RPMI7951 (cell line): ENCODE results near the gene SNAP29. TPM values are rescaled to one million over a fixed set of nuclear protein-coding genes. Genes with fewer than 3 reads are reported as not detected.
"Not testable (repeated sequence)": the region's sequence is repeated elsewhere in the genome, so short reads cannot be mapped to it uniquely, and the experiment has no call there.

Source experiments
- DNase-seq: peaks from one replicate; pipeline ENCODE4 v3.0.0-alpha.2; 2012; ENCODE audit warnings: low read depth
- total RNA-seq: library from RNA; depleted of rRNA; stranded (reverse); fragments of >200 nt; shearing (Covaris generic); gene quantifications from 2 replicates; pipeline ENCODE4 v1.2.3, GENCODE V29; 2014; rRNA removed

The SNAP29 gene
- total RNA-seq, result 9.2 and 13.1 TPM in 2 replicates

- peak; percentile 97 for DNase-seq
Measured at GRCh38 chr22:20858615-20859416, at the start of gene SNAP29, which contains the start of gene PI4KA. TSS of gene SNAP29 (plus strand) at chr22:20859007. CDS start at chr22:20859111, 104 bp downstream. TSS of gene PI4KA (minus strand) at chr22:20858811. CDS start at chr22:20858725, 86 bp downstream.

DNA sequence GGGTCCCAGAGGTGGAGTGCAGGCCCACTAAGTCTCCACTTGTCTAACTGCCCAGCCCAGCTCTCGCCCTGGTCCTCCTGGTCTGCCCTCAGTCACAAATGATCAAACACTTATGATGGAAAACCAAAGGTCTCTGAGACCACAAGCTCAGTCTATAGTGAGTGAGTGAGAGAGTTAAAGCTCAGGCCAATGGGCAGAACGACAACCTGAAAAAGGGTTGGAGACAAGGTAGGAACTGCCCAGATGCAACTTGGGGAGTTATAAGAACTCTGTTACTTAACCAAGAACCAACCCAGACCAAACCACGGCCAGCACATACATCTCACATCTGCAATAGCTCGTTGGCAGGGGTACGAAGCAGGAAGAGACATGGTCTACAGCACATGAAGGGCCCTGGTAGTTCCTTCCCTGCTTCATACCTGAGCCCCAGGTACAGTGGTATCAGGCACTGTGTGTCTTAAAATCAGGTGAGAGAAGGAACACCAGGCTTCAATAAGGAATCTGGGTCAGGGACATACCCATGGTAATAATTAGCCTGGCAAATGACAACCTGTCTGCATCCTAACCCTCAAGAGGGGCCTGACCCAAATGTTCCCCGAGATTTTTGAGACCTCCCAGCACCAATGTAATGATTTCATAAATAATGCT lies 49.1 kb upstream of the SNAP29 start:
- no peak for DNase-seq

DNA sequence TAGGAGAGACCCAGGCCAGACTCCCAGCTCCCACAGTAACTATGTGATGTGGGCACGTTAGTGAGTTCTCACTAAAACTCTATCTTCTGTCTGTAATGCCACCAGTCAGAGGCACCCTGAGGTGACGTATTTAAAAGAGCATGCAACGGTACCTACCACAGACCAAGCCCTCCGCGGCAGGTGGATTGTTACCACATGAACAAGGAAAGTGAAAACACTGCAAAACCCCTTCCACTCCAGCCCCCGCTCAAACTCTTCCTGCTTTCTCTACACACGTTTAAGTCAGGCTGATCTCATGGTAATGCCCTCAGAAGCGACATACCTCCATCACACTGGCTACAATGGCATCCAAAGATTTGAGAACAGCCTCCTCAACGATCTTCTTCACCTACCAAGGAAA lies 48.2 kb upstream of the SNAP29 start:
- no peak for DNase-seq

DNA sequence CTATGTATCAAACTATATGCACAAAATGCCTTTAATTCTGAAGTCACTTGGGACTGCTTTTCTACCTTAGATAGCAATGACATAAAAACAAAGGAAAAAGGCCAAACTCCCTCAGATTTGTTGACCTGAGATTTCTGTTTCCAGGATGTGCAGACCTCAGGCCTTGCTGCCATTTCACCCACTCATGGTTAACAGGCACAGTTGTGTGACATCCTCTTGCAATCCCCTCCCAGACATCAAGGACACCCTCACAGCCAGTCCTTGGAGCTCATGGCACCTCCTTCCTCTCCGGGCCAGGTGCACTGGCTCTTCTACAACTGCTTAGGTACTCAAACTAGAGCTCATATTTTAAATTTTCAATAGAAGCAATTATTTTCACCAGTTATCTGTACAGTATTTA lies 47.6 kb upstream of the SNAP29 start:
- DNase-seq, result no peak

DNA sequence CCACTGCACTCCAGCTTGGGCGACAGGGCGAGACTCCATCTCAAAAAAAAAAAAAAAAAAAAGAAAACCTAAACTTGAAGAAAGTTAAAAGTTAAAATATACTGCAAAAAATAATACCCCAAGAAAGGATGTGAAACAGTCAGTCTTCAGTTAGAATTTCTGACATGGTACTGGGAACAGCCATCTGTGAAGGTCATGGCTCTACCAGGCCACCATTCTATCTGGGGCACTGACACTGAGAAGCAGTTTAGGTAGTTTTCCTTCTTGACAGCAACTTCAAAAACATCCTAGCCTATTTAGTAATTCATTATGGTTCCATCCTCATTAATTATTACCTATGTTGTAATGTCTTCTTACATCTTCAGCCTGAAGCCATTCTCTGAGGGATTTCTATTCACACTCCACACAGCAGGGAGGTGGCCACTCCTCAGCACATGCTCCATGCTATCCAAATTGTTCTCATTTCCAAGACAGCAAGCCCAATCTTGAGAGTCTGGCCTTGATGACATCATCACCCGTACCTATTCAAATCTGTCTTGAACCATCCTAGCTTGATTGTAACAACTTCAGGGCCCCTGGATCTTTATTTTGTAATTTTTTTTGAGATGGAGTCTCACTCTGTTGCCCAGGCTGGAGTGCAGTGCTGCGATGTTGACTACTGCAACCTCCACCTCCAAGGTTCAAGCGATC lies 46.7 kb upstream of the SNAP29 start:
- DNase-seq, result no peak

DNA sequence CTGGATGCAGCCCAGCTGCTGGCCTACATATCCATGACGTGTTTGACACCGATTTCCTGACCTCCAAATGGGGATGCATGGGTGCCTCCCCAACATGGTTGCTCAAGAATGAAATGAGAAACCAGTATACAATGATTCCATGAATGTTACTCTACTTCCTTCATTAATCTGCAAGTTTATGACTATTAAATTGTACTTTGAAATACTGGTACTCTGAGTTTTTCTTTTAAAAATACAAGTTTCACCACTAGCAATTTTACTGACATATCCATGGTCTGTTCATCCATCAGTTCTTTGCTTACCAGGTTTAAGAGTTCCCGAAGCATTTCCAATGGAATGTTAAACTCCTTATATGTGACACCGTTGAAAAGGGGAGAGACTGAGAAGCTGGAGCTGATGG lies 45.8 kb upstream of the SNAP29 start:
- DNase-seq, result no peak

DNA sequence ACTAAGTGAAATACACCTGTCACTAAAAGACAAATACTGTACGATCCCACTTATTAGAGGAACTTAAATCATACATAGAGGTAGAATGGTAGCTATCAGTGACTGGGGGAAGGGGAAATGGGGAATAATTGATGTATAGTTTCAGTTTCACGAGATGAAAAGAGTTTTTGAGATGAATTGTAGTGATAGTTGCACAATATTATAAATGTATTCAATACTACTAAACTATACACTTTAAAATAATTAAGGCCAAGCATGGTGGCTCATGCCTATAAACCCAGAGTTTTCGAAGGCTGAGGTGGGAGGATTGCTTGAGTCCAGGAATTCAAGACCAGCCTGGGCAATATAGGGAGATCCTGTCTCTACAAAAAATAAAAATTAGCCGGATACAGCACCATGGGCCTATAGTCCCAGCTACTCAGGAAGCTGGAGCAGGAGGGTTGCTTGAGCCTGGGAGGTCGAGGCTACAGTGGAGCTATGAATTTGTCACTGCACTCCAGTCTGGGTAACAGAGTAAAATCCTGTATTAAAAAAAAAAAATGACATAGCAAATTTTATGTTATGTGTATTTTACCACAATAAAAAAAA lies 44.5 kb upstream of the SNAP29 start:
- DNase-seq, result no peak

DNA sequence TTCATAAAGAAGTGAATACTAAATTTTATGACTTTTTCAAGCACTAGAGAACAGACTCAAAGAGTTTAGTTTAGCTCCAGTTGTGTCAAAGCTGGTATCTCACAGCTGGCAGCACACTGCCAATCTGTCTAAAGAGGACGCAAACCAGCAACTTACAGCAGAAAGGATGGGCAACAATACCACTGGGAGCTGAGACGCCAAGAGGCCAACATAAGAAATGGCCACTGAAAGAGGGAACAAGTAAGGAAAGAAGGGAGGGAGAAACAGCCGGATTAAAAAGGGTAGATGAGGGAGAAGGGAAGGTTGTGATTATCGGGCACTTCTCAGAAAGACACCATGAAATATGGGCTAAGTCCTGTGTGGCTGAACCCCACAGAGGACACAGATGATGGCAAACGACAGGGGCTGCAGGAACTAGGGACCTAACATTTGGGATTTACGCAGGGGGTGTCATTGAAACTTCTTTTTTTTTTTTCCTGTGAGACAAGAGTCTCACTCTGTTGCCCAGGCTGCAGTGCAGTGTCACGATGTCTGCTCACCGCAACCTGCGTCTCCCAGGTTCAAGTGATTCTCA lies 43.2 kb upstream of the SNAP29 start:
- no peak for DNase-seq

DNA sequence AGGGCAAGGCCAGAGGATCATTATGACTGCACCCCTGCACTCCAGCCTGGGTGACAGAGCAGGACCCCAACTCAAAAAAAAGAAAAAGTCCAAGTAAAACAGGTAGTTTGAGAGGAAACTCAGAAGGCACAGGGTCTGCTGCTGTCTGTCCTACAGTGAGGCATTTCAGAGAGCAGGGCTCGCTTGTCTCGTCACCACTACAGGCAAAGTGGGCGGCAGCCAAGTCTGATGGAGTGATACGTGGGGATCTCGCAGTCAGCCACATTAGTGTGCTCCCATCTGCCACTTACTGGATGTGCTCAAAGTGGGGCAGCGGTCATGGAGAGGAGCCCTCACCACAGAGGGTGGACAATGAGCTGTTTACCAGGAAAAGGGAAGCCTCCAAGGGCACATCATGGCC lies 42.2 kb upstream of the SNAP29 start:
- DNase-seq, result no peak

DNA sequence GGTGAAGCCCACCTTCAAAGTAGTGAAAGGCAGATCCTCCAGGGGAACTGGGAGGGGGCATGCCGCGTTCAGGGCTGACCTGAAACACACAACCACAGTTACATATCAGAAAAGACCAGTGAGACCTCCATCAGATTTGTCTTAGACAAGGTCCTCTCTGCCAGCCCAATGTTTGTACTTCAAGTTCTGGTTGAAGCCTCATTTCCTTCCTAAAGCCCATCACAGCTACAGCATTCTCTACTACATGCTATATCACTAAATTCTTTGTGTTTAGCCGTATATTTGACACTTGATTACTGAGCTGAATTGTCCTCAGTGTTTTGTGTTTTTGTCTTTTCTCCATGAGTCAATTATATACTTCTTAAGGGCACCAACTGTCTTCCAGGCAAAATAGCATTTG lies 40.3 kb upstream of the SNAP29 start:
- no peak for DNase-seq

DNA sequence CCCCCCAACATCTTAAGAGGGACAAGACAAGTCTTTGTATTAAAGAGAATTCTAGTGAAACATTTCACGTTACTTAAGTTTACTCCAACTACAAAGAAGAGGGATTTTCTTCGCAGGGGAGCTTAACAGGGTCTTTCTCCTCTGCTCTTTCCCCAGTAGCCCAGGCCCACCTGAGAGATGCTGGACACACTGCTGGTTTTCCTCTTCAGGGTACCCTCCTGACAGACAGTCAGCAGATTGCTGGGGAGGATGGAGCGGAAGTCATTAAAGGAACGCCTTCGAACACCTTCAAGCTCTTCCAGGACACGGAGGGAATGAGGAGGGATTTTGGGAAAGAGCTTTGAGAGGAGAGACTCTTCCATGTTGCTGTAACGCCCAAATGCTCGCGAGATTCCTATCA lies 39.3 kb upstream of the SNAP29 start:
- DNase-seq, result no peak

DNA sequence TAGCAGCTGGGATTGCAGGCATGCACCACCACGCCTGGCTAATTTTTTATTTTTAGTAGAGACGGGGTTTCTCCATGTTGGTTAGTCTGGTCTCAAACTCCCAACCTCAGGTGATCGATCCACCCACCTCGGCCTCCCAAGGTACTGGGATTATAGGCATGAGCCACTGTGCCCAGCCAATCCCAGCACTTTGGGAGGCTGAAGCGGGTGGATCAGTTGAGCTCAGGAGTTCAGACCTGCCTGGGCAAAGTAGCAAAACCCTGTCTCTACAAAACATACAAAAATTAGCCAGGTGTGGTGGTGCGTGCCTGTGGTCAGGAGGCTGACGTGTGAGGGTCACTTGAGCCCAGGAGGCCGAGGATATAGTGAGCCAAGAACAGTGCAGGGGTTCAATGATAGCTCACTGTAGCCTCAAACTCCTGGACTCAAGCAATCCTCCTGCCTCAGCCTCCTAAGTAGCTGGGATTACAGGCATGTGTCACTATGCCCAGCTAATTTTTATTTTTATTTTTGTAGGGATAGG lies 37.0 kb upstream of the SNAP29 start:
- DNase-seq, result not testable (repeated sequence)

DNA sequence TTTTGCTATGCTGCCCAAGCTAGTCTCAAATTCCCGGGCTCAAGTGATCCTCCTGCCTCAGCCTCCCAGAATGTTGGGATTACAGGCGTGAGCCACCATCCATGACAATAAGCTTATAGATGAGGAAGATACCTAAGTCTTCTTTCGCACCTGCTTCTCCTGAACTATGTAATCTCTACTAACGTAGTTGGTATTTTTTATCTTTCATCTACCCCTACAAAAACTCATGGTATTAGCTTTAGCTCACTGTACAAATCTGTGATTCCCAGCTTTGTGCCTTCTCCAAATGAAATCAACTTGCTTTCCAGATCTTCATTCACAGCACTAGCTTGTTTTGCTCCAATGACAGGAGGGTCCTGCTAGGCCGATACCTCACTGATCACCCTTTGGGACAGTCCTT lies 36.6 kb upstream of the SNAP29 start:
- no peak for DNase-seq

DNA sequence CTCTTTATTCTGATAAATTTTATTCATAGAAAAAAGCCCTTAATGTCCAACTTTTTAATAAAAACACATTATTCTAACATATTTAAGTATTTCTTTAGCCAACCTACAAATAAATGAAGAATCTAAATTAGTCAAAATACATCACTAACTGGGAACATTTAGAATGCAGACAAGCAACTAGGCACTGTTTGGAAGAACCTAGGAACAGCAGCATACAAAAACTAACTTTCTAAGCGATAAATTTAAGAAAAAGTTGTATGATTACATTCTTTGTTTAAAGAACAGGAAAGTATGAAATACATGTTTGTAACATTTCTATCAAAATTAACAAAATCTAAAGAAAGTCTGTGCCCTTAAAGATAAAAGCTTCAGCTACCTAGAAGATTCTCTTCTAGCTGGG lies 35.5 kb upstream of the SNAP29 start:
- DNase-seq, result no peak

GRCh38 chr22:20825216-20825615 lies 33.6 kb upstream of the SNAP29 start:
- DNase-seq, result not testable (repeated sequence)

DNA sequence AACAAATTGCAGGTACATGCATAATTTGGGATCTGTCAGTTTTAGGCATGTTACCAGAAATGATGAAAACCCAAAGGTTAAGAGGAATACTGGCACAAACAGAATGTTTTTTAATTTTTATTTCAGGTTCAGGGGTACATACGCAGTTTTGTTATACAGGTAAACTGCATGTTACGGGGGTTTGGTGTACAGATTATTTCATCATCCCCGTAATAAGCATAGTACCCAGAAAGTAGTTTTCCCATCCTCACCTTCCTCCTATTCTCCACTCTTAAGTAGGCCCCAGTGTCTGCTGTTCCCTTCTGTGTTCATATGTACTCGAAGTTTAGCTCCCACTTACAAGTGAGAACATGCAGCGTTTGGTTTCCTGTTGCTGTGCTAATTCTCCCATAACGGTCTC lies 33.2 kb upstream of the SNAP29 start:
- DNase-seq, result no peak

- not testable (repeated sequence) for DNase-seq
Measured at GRCh38 chr22:20826373-20827152, 32.2 kb upstream of the SNAP29 start.

DNA sequence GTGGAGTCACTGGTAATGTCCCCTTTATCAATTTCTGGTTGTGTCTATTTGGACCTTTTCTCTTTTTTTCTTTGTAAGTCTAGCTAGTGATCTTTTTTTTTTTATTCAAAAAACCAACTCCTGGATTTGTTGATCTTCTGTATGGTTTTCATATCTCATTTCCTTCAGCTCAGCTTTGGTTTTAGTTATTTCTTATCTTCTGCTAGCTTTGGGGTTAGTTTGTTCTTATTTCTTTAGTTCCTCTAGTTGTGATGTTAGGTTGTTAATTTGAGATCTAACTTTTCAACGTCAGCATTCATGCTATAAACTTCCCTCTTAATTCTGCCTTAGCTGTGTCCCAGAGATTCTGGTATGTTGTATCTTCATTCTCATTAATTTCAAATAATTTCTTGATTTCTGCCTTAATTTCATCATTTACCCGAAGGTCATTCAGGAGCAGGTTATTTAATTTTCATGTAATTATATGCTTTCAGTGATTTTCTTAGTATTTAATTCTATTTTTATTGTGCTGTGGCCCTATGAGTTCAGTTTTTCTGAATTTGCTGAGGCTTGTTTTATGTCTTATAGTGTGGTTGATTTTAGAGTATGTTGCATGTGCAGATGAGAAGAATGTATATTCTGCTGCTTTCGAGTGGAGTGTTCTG lies 29.2 kb upstream of the SNAP29 start:
- no peak for DNase-seq

GRCh38 chr22:20833225-20833665 lies 25.6 kb upstream of the SNAP29 start:
- no peak for DNase-seq

DNA sequence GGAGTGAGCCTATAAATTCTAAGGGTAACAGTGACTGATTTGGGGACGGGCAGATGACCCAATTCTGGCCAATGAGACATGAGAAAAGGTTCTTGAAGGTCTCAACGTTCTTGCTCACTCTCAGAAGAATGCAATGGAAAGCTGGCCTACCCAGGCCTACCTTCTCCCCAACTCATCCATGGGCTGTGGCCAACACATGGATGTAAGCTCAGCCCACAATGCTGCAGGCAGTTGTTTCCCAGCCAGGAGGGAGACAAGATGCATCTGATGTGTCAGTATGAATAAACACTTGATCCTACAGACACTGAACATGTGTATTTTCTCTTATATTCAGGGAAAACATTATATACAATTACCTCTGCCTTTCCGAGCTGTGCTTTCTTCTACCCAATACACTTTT lies 24.6 kb upstream of the SNAP29 start:
- DNase-seq, result no peak
